Stomach smooth muscle (tissue), 2 donors: Measurements from ENCODE around the gene SLCO3A1.

ENCODE experiments used
- H3K27ac ChIP-seq: one replicate; pipeline ENCODE4 v1.7.0; 2013; ENCODE audit warnings: mild to moderate bottlenecking, low read length, inconsistent platforms
- H3K27me3 ChIP-seq, 2 donors: one replicate each; pipeline ENCODE4 v1.7.0; 2013; ENCODE audit warnings: low read length in 2 of 2; ENCODE audit not compliant: insufficient read depth in 2 of 2, control insufficient read depth in 1 of 2
- H3K36me3 ChIP-seq, 2 donors: one replicate each; pipeline ENCODE4 v1.7.0; 2013; ENCODE audit warnings: low read length in 2 of 2; ENCODE audit not compliant: control insufficient read depth in 2 of 2, insufficient read depth in 2 of 2
- H3K4me1 ChIP-seq: one replicate; pipeline ENCODE4 v1.7.0; 2013; ENCODE audit warnings: low read length; ENCODE audit not compliant: control insufficient read depth, insufficient read depth
- H3K4me3 ChIP-seq, 2 donors: one replicate each; pipeline ENCODE4 v1.7.0; 2013; ENCODE audit warnings: low read length in 2 of 2
- H3K9ac ChIP-seq, 2 donors: one replicate each; pipeline ENCODE4 v1.7.0; 2013; ENCODE audit warnings: low read length in 2 of 2, mild to moderate bottlenecking in 1 of 2
- H3K9me3 ChIP-seq, 2 donors: one replicate each; pipeline ENCODE4 v1.7.0; 2013; ENCODE audit warnings: low read length in 2 of 2; ENCODE audit not compliant: control insufficient read depth in 2 of 2
- donor health status: healthy.
- donor health status: Pancreatic carcinoma.

The SLCO3A1 gene

GRCh38 chr15:91922646-91923547, 69.4 kb downstream of the SLCO3A1 start:
- Histone ChIP-seq H3K27ac (no peak overlapping the region), H3K36me3 (no peaks in the 10 kb centered on the region), H3K9ac (no peak overlapping the region), H3K4me1 (peaks cover 27% of the 10 kb centered on the region), H3K9me3 (no peaks in the 10 kb centered on the region), H3K4me3 (no peak overlapping the region), H3K27me3 (no peaks in the 10 kb centered on the region)

GRCh38 chr15:91924183-91924582, 70.7 kb downstream of the SLCO3A1 start:
- Histone ChIP-seq H3K27ac (no peak overlapping the region), H3K27me3 (no peaks in the 10 kb centered on the region), H3K4me3 (no peak overlapping the region), H3K9ac (no peak overlapping the region), H3K9me3 (no peaks in the 10 kb centered on the region), H3K36me3 (no peaks in the 10 kb centered on the region), H3K4me1 (peaks cover 30% of the 10 kb centered on the region)

GRCh38 chr15:91924837-91925495, 71.5 kb downstream of the SLCO3A1 start:
- H3K27ac ChIP-seq, result no peak overlapping the region

GRCh38 chr15:91925794-91926193, 72.3 kb downstream of the SLCO3A1 start:
- Histone ChIP-seq H3K9me3 (no peaks in the 10 kb centered on the region), H3K36me3 (no peaks in the 10 kb centered on the region), H3K4me3 (no peak overlapping the region), H3K27me3 (no peaks in the 10 kb centered on the region), H3K27ac (no peak overlapping the region), H3K9ac (no peak overlapping the region), H3K4me1 (peaks cover 30% of the 10 kb centered on the region)

More at GRCh38 chr15:91924837-91925495, 71.5 kb downstream of the SLCO3A1 start:
- no peaks in the 10 kb centered on the region for H3K27me3 ChIP-seq
- no peaks in the 10 kb centered on the region for H3K9me3 ChIP-seq
- peaks cover 30% of the 10 kb centered on the region for H3K4me1 ChIP-seq
- H3K4me3 ChIP-seq, result no peak overlapping the region
- H3K9ac ChIP-seq, result no peak overlapping the region
- H3K36me3 ChIP-seq, result no peaks in the 10 kb centered on the region

- Histone ChIP-seq H3K9me3 (no peaks in the 10 kb centered on the region), H3K4me1 (peaks cover 23% of the 10 kb centered on the region), H3K27me3 (no peaks in the 10 kb centered on the region), H3K9ac (no peak overlapping the region), H3K27ac (no peak overlapping the region), H3K36me3 (no peaks in the 10 kb centered on the region), H3K4me3 (no peak overlapping the region)
These were observed 73.4 kb downstream of the SLCO3A1 start for GRCh38 chr15:91926908-91927270.

GRCh38 chr15:91927585-91927984, 74.1 kb downstream of the SLCO3A1 start:
- Histone ChIP-seq H3K4me1 (peaks cover 19% of the 10 kb centered on the region), H3K4me3 (no peak overlapping the region), H3K36me3 (no peaks in the 10 kb centered on the region), H3K27ac (no peak overlapping the region), H3K9ac (no peak overlapping the region), H3K27me3 (no peaks in the 10 kb centered on the region), H3K9me3 (no peaks in the 10 kb centered on the region)

GRCh38 chr15:91928675-91929074, 75.2 kb downstream of the SLCO3A1 start:
- Histone ChIP-seq H3K9ac (no peak overlapping the region), H3K27ac (no peak overlapping the region), H3K36me3 (no peaks in the 10 kb centered on the region), H3K9me3 (no peaks in the 10 kb centered on the region), H3K27me3 (no peaks in the 10 kb centered on the region), H3K4me3 (no peak overlapping the region), H3K4me1 (peaks cover 16% of the 10 kb centered on the region)

GRCh38 chr15:91929509-91929908, 76.0 kb downstream of the SLCO3A1 start:
- H3K27me3 ChIP-seq, result no peaks in the 10 kb centered on the region
- H3K9me3 ChIP-seq, result peaks cover 0 to 3% of the 10 kb centered on the region in 2 donors
- H3K4me3 ChIP-seq, result no peak overlapping the region
- H3K27ac ChIP-seq, result no peak overlapping the region
- H3K4me1 ChIP-seq, result peaks cover 16% of the 10 kb centered on the region
- no peak overlapping the region for H3K9ac ChIP-seq
- no peaks in the 10 kb centered on the region for H3K36me3 ChIP-seq

GRCh38 chr15:91930092-91930491, 76.6 kb downstream of the SLCO3A1 start:
- Histone ChIP-seq H3K9me3 (peaks cover 0 to 3% of the 10 kb centered on the region in 2 donors), H3K27me3 (no peaks in the 10 kb centered on the region), H3K27ac (no peak overlapping the region), H3K36me3 (no peaks in the 10 kb centered on the region), H3K9ac (no peak overlapping the region), H3K4me3 (no peak overlapping the region), H3K4me1 (peaks cover 16% of the 10 kb centered on the region)

- no peak overlapping the region for H3K4me3 ChIP-seq
- H3K36me3 ChIP-seq, result no peaks in the 10 kb centered on the region
- peaks cover 10% of the 10 kb centered on the region for H3K4me1 ChIP-seq
- no peak overlapping the region for H3K27ac ChIP-seq
- H3K27me3 ChIP-seq, result no peaks in the 10 kb centered on the region
- H3K9me3 ChIP-seq, result peaks cover 0 to 3% of the 10 kb centered on the region in 2 donors
- H3K9ac ChIP-seq, result no peak overlapping the region
These were observed 82.8 kb downstream of the SLCO3A1 start for GRCh38 chr15:91936182-91936775.
